Bone marrow (tissue), 2 donors: Measurements from ENCODE around the gene GSX2.
"Not testable (repeated sequence)": the region's sequence is repeated elsewhere in the genome, so short reads cannot be mapped to it uniquely, and the experiment has no call there.

Experiments used
- DNase-seq, 2 donors: peaks; one replicate each; lab custom pipeline; 2025; lab: John Stamatoyannopoulos, UW

GSX2 gene

GRCh38 chr4:54103190-54103574, 3.2 kb downstream of the GSX2 start:
- no peak for DNase-seq

- no peak for DNase-seq
These were observed 4.9 kb downstream of the GSX2 start for GRCh38 chr4:54104907-54105306.

DNA sequence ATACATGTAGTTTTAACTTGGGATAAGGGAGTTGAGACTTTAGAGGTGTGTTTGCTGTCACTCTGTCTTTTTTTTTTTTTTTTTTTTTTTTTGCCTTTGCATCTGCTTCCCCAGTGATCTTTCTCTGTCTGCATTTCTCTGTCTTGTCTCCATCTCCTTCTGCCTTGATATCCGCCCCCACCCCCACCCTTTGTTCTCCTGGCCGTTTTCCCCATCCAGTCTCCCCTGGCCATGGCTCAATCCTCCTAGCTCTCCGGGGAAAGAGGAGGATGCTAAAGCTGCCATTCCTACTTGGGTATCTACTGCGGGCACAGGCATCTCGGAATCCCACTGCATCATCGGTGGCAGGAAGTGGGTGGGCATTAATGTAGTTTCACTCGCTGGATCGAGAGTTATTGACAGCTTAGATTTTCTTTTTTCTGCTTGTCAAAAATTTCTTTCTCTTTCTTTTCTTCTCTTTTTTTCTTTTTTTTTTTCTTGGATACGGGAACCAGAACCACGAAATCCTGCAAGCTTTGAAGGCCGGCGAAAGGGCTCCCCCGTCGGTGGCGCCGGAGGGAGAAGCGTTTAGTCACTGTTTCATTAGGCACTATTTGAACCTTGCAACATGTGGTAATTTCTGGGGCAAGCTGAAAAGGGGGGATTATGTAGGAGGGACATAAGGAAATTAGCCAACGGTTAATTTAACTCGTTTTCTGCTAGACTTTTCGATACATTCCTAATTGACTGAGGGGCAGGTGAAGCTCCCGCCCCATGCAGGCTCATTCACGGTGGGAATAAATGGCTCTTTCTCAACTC, 8.2 kb downstream of the GSX2 start:
- no peak for DNase-seq

DNA sequence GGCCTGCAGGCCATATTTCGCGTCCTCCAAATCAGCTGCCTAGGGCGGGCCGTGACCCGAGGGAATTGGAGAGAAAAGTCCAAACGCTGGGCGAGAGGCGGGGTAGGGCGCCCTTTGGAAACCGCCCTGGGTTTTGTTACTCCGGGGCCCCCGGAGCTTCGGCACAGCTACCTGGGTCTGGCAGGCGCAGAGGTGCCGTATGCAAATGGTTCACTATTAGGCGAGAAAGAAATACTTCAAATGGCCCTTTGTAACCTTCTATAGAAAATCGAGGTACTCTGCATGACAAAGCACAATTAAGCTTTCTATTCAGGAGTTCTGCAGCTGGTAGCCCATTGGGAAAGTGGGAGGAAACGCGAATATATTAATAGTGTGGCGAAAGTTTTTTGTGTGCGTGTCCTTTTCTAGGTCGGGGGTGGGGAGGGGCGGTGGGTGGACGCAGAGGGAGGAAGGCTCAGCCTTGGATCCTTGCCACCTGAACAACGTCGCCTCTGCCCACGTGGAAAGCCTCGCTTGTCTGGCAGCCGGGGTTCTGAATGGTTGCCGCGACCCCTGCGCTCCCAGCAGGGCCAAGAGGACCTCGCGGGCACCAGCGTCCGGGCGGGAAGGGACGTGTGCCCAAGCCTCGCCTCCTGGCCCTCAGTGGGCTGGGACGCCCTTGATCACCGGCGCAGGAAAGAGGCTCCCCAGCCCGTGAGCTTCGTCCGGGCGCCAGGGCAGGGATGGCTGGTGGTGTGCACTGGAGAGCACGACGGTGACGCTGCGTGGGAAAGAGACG, 9.5 kb downstream of the GSX2 start:
- no peak for DNase-seq

- DNase-seq, result no peak
These were observed 10.1 kb downstream of the GSX2 start for GRCh38 chr4:54110019-54110416.

DNA sequence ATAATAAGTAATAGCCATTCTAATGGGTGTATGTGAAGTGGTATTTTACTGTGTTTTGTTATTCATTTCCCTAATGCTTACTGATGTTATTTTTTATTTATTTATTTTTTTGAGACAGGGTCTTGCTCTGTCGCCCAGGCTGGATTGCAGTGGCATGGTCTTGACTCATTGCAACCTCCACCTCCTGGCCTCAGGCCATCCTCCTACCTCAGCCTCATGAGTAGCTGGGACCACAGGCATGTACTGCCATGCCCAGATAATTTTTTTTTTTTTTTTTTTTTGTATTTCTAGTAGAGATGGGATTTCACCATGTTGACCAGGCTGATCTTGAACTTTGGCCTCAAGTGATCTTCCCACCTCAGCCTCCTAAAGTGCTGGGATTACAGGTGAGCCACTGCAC, 13.2 kb downstream of the GSX2 start:
- DNase-seq, result not testable (repeated sequence)

GRCh38 chr4:54116246-54116645, 16.3 kb downstream of the GSX2 start:
- DNase-seq, result not testable (repeated sequence)

DNA sequence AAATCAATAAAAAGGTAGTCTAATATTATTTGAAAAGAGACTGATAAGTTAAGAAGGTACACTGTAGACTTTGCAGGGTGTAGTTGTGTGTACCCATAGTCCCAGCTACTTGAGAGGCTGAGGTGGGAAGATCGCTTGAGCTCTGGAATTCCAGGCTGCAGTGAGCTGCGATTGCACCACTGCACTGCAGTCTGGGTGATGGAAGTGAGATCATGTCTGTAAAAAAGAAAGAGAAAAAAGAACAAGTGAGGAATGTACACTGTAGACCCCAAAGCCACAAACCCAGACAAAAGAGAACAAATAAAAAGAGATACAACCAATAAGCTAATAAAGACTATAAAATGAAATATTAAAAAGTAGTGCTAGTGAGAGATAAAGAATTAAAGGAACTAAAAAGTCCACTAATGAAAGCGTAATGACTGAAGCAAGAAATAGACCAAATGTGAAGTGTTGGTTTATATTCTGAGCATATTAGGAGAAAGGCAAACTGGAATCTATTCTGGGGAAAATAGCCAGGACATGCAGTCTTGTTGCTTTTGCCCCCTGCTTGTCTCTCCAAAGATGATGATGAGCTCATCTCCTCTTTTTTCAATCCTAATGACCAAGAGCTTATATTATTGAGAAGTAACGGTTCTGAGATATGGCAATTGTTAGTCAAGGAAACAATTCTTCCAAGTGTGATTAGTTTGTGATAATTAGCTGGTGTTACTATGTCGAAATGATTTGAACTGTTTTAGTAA, 19.1 kb downstream of the GSX2 start:
- DNase-seq, result no peak

DNA sequence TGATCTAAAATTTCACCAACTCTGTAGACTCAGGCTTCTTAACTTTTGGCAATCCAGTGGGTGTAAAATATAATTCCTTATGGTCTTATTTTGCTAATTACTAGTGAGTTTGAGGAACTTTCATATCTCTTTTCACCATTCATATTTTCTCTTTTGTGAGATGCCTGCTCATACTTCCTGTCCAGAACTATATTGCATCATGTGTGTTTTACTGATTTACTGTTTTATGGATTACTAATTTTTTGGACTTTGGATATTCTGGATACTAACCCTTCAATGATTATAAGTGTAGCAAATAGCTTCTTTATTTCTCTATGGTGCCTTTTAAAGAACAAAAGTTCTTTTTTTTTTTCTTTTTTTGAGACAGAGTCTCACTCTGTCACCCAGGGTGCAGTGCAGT, 20.6 kb downstream of the GSX2 start:
- DNase-seq, result no peak

GRCh38 chr4:54127660-54128059, 27.7 kb downstream of the GSX2 start:
- DNase-seq, result no peak

DNA sequence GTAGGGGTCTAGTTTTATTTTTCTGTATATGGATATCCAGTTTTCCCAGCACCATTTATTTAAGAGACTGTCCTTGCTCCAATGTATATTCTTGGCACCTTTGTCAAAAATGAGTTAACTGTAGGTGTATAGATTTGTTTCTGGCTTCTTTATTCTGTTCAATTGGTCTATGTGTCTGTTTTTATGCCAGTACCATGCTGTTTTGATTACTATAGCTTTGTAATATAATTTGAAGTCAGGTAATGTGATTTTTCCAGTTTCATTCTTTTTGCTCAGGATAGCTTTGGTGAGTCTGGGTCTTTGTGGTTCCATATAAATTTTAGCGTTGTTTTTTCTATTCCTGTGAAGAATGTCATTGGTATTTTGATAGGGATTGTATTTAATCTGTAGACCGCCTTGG, 28.7 kb downstream of the GSX2 start:
- DNase-seq, result not testable (repeated sequence)

GRCh38 chr4:54139332-54139731, 39.4 kb downstream of the GSX2 start:
- no peak for DNase-seq

DNA sequence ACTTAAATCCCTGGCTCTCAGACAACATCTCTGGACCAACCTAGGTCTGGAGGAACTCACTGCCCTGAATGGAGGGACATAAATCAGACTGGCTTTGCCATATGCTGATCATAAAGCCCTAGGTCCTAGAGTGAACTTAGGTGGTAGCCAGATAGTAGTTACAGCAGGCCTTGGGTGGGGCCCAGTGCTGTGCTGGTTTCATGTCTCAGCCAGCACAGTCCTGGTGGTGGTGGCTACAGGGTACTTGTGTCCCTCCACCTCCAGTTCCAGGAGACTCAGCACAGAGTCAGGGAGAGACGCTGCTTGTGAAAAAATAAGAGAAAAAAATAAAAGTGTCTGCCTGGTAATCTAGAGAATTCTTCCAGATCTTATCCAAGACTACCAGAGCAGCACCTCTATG, 40.3 kb downstream of the GSX2 start:
- no peak for DNase-seq

GRCh38 chr4:54144199-54144598, 44.2 kb downstream of the GSX2 start:
- DNase-seq, result no peak

GRCh38 chr4:54144661-54145171, 44.8 kb downstream of the GSX2 start:
- no peak for DNase-seq

DNA sequence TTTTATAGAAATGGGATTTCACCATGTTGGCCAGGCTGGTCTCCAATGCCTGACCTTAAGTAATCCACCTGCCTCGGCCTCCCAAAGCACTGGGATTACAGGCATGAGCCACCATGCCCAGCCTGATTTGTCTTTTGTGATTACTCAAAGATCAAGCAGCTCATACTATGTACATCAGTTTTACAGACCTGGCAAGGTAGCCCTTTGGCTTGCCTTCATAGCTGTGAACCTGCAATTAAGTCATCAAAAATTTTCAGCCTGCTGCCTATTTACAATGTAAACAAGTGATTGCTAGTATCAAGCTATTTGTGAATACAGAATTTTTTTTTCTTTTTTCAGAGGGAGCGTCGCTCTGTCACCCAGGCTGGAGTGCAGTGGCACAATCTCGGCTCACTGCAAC, 46.2 kb downstream of the GSX2 start:
- DNase-seq, result no peak

GRCh38 chr4:54149323-54149722, 49.4 kb downstream of the GSX2 start:
- DNase-seq, result no peak
